Measurements from ENCODE around the gene NDUFB11.

NDUFB11 gene

DNA sequence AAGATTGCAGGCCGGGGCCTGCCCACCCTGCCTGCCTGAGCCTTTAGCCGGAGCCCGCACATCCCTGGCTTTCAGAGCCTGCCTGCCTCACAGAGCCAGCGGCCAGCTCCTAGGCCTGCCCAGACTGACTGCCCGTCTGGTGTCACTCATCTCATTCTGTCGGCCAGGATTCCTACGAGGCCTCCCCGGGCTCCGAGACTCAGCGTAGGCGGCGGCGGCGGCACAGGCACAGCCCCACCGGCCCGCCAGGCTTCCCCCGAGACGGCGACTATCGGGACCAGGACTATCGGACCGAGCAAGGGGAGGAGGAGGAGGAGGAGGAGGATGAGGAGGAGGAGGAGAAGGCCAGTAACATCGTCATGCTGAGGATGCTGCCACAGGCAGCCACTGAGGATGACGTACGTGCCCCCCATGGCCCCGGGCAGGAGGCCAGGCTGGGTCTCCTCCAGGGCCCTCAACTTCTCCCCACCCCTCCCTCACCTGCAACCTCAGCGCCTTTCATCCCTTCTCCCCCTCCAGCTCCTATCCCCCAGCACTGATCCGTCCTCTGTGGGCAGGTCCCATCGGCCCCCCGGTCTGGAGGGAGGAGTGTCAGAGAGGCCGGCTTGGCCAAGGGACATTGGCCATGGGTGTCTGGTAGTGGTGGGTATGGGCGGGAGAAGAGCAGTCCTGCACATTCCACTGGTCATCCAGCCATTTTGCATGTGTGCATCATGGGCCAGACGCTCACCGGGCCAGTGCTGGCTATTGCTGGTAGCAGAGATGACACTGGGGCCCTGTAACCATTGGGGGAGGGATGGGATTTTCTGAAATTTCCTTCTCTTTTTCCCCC lies 26.6 kb upstream of the NDUFB11 start:
- no peak overlapping the region for H3K4me3 ChIP-seq (ENCODE audit: low read length)
- no peaks in the 10 kb centered on the region for H3K4me1 ChIP-seq (ENCODE audit: low read length)
- no peak overlapping the region for H3K9ac ChIP-seq (ENCODE audit: low read length)
- H3K4me2 ChIP-seq (ENCODE audit: low read length): no peak overlapping the region
- TF ChIP-seq EZH2phosphoT487 (IDR thresholded peaks at IDR 0.05; ENCODE audit: low read depth) (no peak), CTCF (IDR thresholded peaks at IDR 0.05; ENCODE audit: low read depth, low read length) (no peak)
- H3K27ac ChIP-seq (ENCODE audit: low read length): no peak overlapping the region
- no peak overlapping the region for H2AFZ ChIP-seq (ENCODE audit: low read depth, low read length)
- peaks cover 9% of the 10 kb centered on the region; the same call in 1 of the 2 replicates for H4K20me1 ChIP-seq (ENCODE audit: insufficient read depth, low read length)
- H3K36me3 ChIP-seq (replicated peaks; ENCODE audit: low read depth, low read length): peaks cover 11% of the 10 kb centered on the region
- H3K79me2 ChIP-seq (ENCODE audit: low read length): peaks cover 30% of the 10 kb centered on the region
- H3K27me3 ChIP-seq (ENCODE audit: low read depth, low read length): no peaks in the 10 kb centered on the region
- H3K9me3 ChIP-seq (ENCODE audit: insufficient read depth, low read length): no peaks in the 10 kb centered on the region

- H3K36me3 ChIP-seq (replicated peaks; ENCODE audit: low read depth, low read length): peaks cover 11% of the 10 kb centered on the region
- H3K79me2 ChIP-seq (ENCODE audit: low read length): peaks cover 39% of the 10 kb centered on the region
- no peak overlapping the region for H3K9ac ChIP-seq (ENCODE audit: low read length)
- H3K4me2 ChIP-seq (ENCODE audit: low read length): no peak overlapping the region
- H3K27me3 ChIP-seq (ENCODE audit: low read depth, low read length): no peaks in the 10 kb centered on the region
- TF ChIP-seq CTCF (IDR thresholded peaks at IDR 0.05; ENCODE audit: low read depth, low read length) (no peak), EZH2phosphoT487 (IDR thresholded peaks at IDR 0.05; ENCODE audit: low read depth) (no peak)
- H3K9me3 ChIP-seq (ENCODE audit: insufficient read depth, low read length): no peaks in the 10 kb centered on the region
- H4K20me1 ChIP-seq (ENCODE audit: insufficient read depth, low read length): peaks cover 10% of the 10 kb centered on the region; the same call in 1 of the 2 replicates
- H3K4me3 ChIP-seq (ENCODE audit: low read length): no peak overlapping the region
- H3K4me1 ChIP-seq (ENCODE audit: low read length): no peaks in the 10 kb centered on the region
- no peak overlapping the region for H3K27ac ChIP-seq (ENCODE audit: low read length)
- H2AFZ ChIP-seq (ENCODE audit: low read depth, low read length): no peak overlapping the region
Observed at GRCh38 chrX:47169726-47170515, 25.4 kb upstream of the NDUFB11 start.

- Histone ChIP-seq H4K20me1 (ENCODE audit: insufficient read depth, low read length) (peaks cover 12% of the 10 kb centered on the region; the same call in 1 of the 2 replicates), H3K27ac (ENCODE audit: low read length) (no peak overlapping the region), H2AFZ (ENCODE audit: low read depth, low read length) (no peak overlapping the region), H3K27me3 (ENCODE audit: low read depth, low read length) (no peaks in the 10 kb centered on the region), H3K79me2 (ENCODE audit: low read length) (peaks cover 46% of the 10 kb centered on the region), H3K4me2 (ENCODE audit: low read length) (no peak overlapping the region), H3K4me3 (ENCODE audit: low read length) (no peak overlapping the region), H3K9me3 (ENCODE audit: insufficient read depth, low read length) (no peaks in the 10 kb centered on the region), H3K36me3 (replicated peaks; ENCODE audit: low read depth, low read length) (peaks cover 14% of the 10 kb centered on the region), H3K4me1 (ENCODE audit: low read length) (no peaks in the 10 kb centered on the region), H3K9ac (ENCODE audit: low read length) (no peak overlapping the region)
- TF ChIP-seq CTCF (IDR thresholded peaks at IDR 0.05; ENCODE audit: low read depth, low read length) (no peak), EZH2phosphoT487 (IDR thresholded peaks at IDR 0.05; ENCODE audit: low read depth) (no peak)
Observed at GRCh38 chrX:47169273-47169672, 24.8 kb upstream of the NDUFB11 start.

- Histone ChIP-seq H4K20me1 (ENCODE audit: insufficient read depth, low read length) (peaks cover 12% of the 10 kb centered on the region; the same call in 1 of the 2 replicates), H3K27me3 (ENCODE audit: low read depth, low read length) (no peaks in the 10 kb centered on the region), H3K9me3 (ENCODE audit: insufficient read depth, low read length) (no peaks in the 10 kb centered on the region), H3K79me2 (ENCODE audit: low read length) (peaks cover 50% of the 10 kb centered on the region), H3K36me3 (replicated peaks; ENCODE audit: low read depth, low read length) (peaks cover 14% of the 10 kb centered on the region), H3K4me3 (ENCODE audit: low read length) (no peak overlapping the region), H3K27ac (ENCODE audit: low read length) (no peak overlapping the region), H3K4me1 (ENCODE audit: low read length) (no peaks in the 10 kb centered on the region), H3K9ac (ENCODE audit: low read length) (no peak overlapping the region), H2AFZ (ENCODE audit: low read depth, low read length) (no peak overlapping the region), H3K4me2 (ENCODE audit: low read length) (no peak overlapping the region)
- no peak for TF ChIP-seq EZH2phosphoT487 (IDR thresholded peaks at IDR 0.05; ENCODE audit: low read depth)
- no peak for TF ChIP-seq CTCF (IDR thresholded peaks at IDR 0.05; ENCODE audit: low read depth, low read length)
Observed at GRCh38 chrX:47168495-47169073, 24.1 kb upstream of the NDUFB11 start.
